HepG2 (cell line): ENCODE data around the gene DRC7. TPM values are rescaled to one million over a fixed set of nuclear protein-coding genes. Genes with fewer than 3 reads are reported as not detected.

Experiments used
- ARHGAP35 ChIP-seq: sonication (generic); formaldehyde crosslinking; IDR thresholded peaks from 2 replicates; pipeline ENCODE4 v1.9.0; 2022; ENCODE audit warnings: mild to moderate bottlenecking, inconsistent platforms, moderate library complexity, missing genetic modification reagents, borderline replicate concordance
- ARNT ChIP-seq: fragments of 450-650 bp; IDR thresholded peaks from 2 replicates; pipeline ENCODE4 v1.6.1; 2017
- FUBP1 ChIP-seq: sonication (generic); formaldehyde crosslinking; IDR thresholded peaks from 2 replicates; pipeline ENCODE4 v1.5.1; 2020; ENCODE audit warnings: missing genetic modification reagents, mild to moderate bottlenecking, borderline replicate concordance
- GABPB1 ChIP-seq: IDR thresholded peaks from 2 replicates; pipeline ENCODE4 v1.6.1; 2016; ENCODE audit warnings: mild to moderate bottlenecking, missing genetic modification reagents, moderate library complexity, missing compliant biosample characterization
- HNRNPLL ChIP-seq: fragments of 200-400 bp; formaldehyde crosslinking; IDR thresholded peaks from 2 replicates; pipeline ENCODE4 v1.6.1; 2017; ENCODE audit warnings: mild to moderate bottlenecking, low read depth, low read length; ENCODE audit not compliant: poor library complexity, severe bottlenecking
- HOXA5 ChIP-seq: sonication (generic); formaldehyde crosslinking; IDR thresholded peaks from 2 replicates; pipeline ENCODE4 v1.4.0; 2020; ENCODE audit warnings: missing genetic modification reagents
- KIAA2018 ChIP-seq: sonication (generic); formaldehyde crosslinking; IDR thresholded peaks from 2 replicates; pipeline ENCODE4 v1.5.0; 2020; ENCODE audit warnings: mild to moderate bottlenecking, missing genetic modification reagents, borderline replicate concordance
- MEIS1 ChIP-seq: sonication (generic); formaldehyde crosslinking; IDR thresholded peaks from 2 replicates; pipeline ENCODE4 v1.9.0; 2021; ENCODE audit warnings: mild to moderate bottlenecking, missing genetic modification reagents, moderate library complexity, borderline replicate concordance
- POLR2AphosphoS5 ChIP-seq: IDR thresholded peaks from 2 replicates; pipeline ENCODE4 v1.6.1; 2012; ENCODE audit warnings: low read depth, low read length
- PRPF4 ChIP-seq: fragments of 200-400 bp; formaldehyde crosslinking; IDR thresholded peaks from 2 replicates; pipeline ENCODE4 v1.6.1; 2016; ENCODE audit warnings: low read length, low read depth; ENCODE audit not compliant: poor library complexity, severe bottlenecking
- TCF7 ChIP-seq: sonication (generic); IDR thresholded peaks from 2 replicates; pipeline ENCODE4 v1.6.1; 2016; ENCODE audit warnings: antibody characterized with exemption, low read depth
- YEATS2 ChIP-seq: sonication (generic); formaldehyde crosslinking; IDR thresholded peaks from 2 replicates; pipeline ENCODE4 v1.4.0; 2020; ENCODE audit warnings: missing genetic modification reagents, borderline replicate concordance
- ZNF432 ChIP-seq: sonication (generic); formaldehyde crosslinking; IDR thresholded peaks from 2 replicates; pipeline ENCODE4 v1.5.0; 2020; ENCODE audit warnings: missing genetic modification reagents, mild to moderate bottlenecking, borderline replicate concordance
- ZNF629 ChIP-seq: sonication (generic); formaldehyde crosslinking; conservative IDR thresholded peaks from 2 replicates; pipeline ENCODE4 v1.5.0; 2020; ENCODE audit warnings: missing genetic modification reagents
- ZNF720 ChIP-seq: sonication (generic); formaldehyde crosslinking; IDR thresholded peaks from 2 replicates; pipeline ENCODE4 v1.4.0; 2020; ENCODE audit warnings: missing genetic modification reagents
- polyA plus RNA-seq, 8 experiments: library from polyadenylated mRNA; depleted of rRNA in 3 of 8; stranded (reverse) in 7 of 8; unstranded in 1 of 8; fragments of >200 nt; fragmentation: Illumina TruSeq in 4 of 8; extraction: Trizol in 4 of 8; gene quantifications; 2 replicates each; pipeline versions ENCODE4 v1.2.1 to v1.2.3, GENCODE V29; 2011 to 2016; ENCODE audit warnings: low read depth in 4 of 8, missing spikeins in 1 of 8, mixed read lengths in 1 of 8; ENCODE audit not compliant: insufficient read depth in 1 of 8
- total RNA-seq, 5 experiments: library from RNA; depleted of rRNA; stranded (reverse); fragments of >200 nt; fragmentation: Illumina TruSeq; extraction: Trizol; gene quantifications; 2 replicates each; pipeline ENCODE4 v1.2.3, GENCODE V29; 2016; ENCODE audit warnings: low read depth in 1 of 5
- TF ChIP-seq, protein P1 (sequence below): sonication (generic); formaldehyde crosslinking; IDR thresholded peaks from 2 replicates; pipeline ENCODE4 v1.8.0; 2022; ENCODE audit warnings: mild to moderate bottlenecking, missing genetic modification reagents, moderate library complexity
- TF ChIP-seq, protein P2 (sequence below): sonication (generic); formaldehyde crosslinking; IDR thresholded peaks from 2 replicates; pipeline ENCODE4 v1.5.0; 2020; ENCODE audit warnings: missing genetic modification reagents, mild to moderate bottlenecking, borderline replicate concordance

DRC7 gene
- total and polyA plus RNA-seq, 2 of the 13 experiments (the other 11 are each of a cell fraction or from before 2014, with no cell fraction given) = 2.7 to 3.4 TPM

GRCh38 chr16:57735755-57736418, 41.3 kb downstream of the DRC7 start, which contains the start of gene KATNB1 (continued):
- peak; percentile 79 for TF ChIP-seq HNRNPLL
- no peak for TF ChIP-seq HOXA5 (CRISPR knock-in tag)
- TF ChIP-seq ZNF720 (CRISPR knock-in tag) = no peak
- TF ChIP-seq MEIS1 (CRISPR knock-in tag) = no peak
- no peak for TF ChIP-seq KIAA2018
- 0 out of 2 replicates have a peak, but pooled peaks have one; percentile 29 for TF ChIP-seq POLR2AphosphoS5
- no peak for TF ChIP-seq ARHGAP35
- no peak for TF ChIP-seq ZNF629 (CRISPR knock-in tag)
- no peak for TF ChIP-seq ZNF432 (CRISPR knock-in tag)
- TF ChIP-seq GABPB1 (CRISPR knock-in tag) = peak; percentile 44; the same call in 1 of the 2 replicates
- TF ChIP-seq PRPF4 = no peak
- TF ChIP-seq, protein P1, sequence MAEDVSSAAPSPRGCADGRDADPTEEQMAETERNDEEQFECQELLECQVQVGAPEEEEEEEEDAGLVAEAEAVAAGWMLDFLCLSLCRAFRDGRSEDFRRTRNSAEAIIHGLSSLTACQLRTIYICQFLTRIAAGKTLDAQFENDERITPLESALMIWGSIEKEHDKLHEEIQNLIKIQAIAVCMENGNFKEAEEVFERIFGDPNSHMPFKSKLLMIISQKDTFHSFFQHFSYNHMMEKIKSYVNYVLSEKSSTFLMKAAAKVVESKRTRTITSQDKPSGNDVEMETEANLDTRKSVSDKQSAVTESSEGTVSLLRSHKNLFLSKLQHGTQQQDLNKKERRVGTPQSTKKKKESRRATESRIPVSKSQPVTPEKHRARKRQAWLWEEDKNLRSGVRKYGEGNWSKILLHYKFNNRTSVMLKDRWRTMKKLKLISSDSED = no peak
- TF ChIP-seq ARNT = no peak
- no peak for TF ChIP-seq FUBP1 (CRISPR knock-in tag)
- TF ChIP-seq YEATS2 (CRISPR knock-in tag) = no peak
- TF ChIP-seq, protein P2, sequence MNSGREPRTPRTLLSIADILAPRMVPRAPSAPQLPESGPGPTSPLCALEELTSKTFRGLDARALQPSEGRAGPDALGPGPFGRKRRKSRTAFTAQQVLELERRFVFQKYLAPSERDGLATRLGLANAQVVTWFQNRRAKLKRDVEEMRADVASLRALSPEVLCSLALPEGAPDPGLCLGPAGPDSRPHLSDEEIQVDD (CRISPR knock-in tag) = no peak
- no peak for TF ChIP-seq TCF7
